ENCODE data around the gene KDM8.

DNA sequence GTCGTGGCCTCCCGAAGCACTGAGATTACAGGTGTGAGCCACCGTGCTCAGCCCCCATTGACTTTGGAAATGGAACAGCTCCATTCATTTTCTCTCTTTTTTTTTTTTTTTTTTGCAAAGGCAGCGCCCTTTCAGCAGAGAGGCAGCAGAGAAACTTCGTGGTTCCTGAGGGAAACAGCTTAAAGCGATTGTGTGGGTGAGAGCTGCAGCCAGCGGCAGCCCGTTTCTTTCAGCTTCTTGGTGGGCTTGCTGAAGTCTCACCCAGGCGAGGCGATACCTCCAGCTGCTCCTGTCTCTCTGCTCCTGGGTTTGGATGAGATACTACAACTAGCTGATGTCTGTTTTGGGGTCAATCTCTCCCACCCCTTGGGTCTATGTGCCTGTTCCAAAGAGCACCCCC lies 7.7 kb downstream of the KDM8 start:
- TF ChIP-seq CTCF (IDR thresholded peaks at IDR 0.05 in 2 of 3, conservative IDR thresholded peaks at IDR 0.05 in 1 of 3; ENCODE audit: borderline replicate concordance in 1 of 3, insufficient read depth in 1 of 3, low read depth in 2 of 3, low read length in 2 of 3) (no peak), RAD21 (IDR thresholded peaks at IDR 0.05; ENCODE audit: low read depth) (no peak), POLR2AphosphoS5 (IDR thresholded peaks at IDR 0.05; ENCODE audit: low read depth, low read length) (no peak), YY1 (IDR thresholded peaks at IDR 0.05; ENCODE audit: extremely low read depth, insufficient replicate concordance, low read depth, low read length) (no peak), TCF7L2 (IDR thresholded peaks at IDR 0.05; ENCODE audit: borderline replicate concordance, extremely low read depth, insufficient read depth, insufficient read length) (no peak), POLR2A (IDR thresholded peaks at IDR 0.05; ENCODE audit: borderline replicate concordance, extremely low read depth, insufficient read depth, insufficient read length) (no peak), REST (IDR thresholded peaks at IDR 0.05; ENCODE audit: low read depth) (no peak)

Measured in HCT116 (cell line).